HG03196 (cell line): Measurements from ENCODE around the gene ORC6.
"Not testable (repeated sequence)": the region's sequence is repeated elsewhere in the genome, so short reads cannot be mapped to it uniquely, and the experiment has no call there.

ENCODE experiments used
- ATAC-seq: cut with Tn5 transposase; IDR thresholded peaks from one replicate; pipeline ENCODE4 v1.9.1; 2021; ENCODE audit not compliant: unreplicated experiment

The ORC6 gene, protein sequence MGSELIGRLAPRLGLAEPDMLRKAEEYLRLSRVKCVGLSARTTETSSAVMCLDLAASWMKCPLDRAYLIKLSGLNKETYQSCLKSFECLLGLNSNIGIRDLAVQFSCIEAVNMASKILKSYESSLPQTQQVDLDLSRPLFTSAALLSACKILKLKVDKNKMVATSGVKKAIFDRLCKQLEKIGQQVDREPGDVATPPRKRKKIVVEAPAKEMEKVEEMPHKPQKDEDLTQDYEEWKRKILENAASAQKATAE

DNA sequence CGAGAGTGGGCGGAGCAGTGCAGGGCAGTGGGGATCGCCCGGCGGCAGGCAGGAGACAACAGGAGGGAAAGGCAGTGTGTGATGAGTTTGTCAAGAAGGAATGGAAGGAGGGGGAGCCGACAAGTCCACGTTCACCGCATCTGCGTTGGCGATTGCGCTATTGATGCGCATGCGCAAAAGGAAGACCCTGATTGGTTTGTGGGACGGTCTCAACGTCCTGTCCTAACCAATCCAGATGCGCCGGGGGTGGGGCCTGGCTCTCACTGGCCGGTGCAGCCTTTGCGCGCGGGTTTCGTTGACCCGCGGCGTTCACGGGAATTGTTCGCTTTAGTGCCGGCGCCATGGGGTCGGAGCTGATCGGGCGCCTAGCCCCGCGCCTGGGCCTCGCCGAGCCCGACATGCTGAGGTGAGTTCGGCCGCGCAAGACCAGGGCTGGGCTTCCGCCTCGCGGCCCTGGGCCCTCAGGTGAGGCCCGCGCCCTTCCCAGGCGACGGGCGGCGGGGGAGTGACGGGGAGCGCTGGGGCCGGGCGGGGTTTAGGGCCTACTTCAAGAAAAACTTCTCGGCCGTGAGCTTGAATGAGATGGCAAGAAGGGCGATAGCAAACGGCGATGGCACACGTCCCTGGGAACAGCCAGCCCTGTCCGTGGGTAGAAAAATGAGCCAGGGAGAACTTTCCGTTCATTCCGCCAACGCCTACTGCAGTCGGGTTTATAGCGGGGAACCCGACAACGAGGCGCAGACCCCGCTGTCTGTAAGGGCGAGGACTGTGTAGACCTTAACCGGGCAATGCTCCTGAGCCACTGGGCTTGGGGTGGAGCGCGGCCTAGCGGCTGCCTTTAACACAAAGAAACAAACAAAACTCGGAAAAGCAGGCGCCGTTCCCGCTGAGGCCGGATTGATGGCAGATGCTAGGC, at the start of gene ORC6:
ORC6 (plus strand) TSS at position 295 of the 916 bp plus-strand sequence; CDS start at position 342, 47 bp downstream.
- ATAC-seq, result peak; percentile 77

DNA sequence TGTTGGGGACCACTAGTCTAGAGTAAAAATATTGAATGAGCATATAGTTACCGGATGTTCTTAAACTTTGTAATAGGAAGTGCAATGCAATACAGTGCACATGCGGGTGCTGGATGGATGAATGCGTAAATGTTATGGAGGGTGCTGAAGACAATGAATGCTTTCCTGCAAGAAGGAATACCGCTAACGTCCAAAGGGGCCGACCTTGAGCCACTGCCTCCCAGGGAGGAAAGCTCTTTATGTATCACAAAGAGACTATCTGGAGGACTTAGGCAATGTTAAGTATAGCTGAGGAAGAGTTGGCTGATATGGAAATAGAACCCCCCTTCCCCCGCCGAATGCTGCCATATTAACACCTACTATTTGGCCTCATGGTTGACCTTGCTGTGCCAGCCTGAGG, 40.8 kb upstream of the ORC6 start:
- ATAC-seq, result no peak

DNA sequence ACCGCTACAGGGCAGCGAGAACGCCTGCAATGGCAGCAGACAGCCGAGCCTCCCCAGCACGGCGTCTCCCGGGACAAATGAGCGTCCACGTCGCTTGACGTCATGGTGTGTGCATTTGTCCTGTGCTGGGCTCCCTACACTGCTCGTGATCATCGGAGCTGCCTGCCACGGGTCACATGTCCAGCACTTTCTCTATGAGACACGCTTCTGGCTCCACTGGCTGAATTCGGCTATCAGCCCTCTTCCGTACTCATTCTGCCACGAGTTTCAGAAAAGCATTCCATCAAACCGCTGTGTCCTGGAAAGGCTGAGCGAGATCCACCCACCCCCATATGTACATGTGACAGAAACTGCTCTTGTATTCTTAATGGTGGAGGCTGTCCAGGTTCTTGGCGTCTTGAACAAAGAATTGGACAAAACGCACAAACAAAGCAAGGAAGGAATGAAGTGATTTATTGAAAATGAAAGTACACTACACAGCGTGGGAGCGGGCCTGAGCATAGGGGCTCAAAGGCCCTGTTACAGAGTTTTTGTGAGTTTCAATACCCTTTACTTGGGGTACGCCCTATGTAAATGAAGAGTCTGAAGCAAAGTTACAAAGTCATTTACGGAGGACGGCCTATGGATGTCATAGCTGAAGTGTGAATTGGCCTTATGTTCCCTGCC, 39.7 kb upstream of the ORC6 start:
- ATAC-seq, result no peak

DNA sequence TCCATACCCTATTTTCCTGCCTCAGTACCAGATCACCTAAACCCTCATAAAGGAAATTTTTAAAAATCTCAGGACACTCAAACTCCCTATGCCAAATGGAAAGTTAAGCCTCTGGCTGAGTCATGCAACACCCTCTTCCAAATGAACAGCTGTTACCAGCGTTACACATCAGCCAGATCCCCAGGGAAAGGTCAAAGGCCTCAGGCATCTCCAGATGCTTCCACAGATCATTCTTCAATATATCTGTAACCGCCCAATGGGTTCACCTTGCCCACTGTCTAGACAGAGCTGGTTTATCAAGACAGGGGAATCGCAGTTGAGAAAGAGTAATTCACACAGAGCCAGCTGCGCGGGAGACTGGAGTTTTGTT, 39.2 kb upstream of the ORC6 start:
- no peak for ATAC-seq

DNA sequence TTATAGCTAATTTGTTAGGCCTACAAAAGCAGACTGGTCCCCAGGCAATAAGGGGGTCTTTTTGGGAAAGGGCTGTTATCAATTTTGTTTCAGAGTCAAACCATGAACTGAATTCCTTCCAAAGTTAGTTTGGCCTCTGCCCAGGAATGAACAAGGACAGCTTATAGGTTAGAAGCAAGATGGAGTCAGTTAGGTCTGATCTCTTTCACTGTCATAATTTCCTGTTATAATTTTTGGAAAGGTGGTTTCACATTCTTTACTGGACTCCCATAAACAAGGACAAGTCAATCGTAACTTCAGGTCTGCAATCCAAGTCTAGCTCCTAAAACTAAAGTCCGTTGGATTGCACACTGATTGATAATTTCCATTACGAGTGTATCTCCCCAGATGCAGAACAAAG, 38.2 kb upstream of the ORC6 start:
- ATAC-seq, result no peak

DNA sequence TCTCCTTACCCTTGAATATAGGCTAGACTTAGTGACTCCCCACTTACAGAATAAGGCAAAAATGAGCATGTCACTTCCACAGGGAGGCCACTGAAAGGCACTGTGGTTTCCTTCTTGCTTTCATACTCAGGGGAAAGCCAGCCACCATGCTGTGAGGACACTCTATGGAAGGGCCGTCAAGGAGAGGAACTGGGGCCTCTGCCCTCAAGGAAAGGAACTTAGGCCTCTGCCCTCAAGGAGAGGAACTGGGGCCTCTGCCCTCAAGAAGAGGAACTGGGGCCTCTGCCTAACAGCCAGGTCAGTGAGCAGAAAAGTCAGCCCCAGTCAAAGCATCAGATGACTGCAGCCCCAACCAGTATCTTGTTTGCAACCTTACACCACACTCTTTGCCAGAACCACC, 30.5 kb upstream of the ORC6 start:
- peak; percentile 95 for ATAC-seq

DNA sequence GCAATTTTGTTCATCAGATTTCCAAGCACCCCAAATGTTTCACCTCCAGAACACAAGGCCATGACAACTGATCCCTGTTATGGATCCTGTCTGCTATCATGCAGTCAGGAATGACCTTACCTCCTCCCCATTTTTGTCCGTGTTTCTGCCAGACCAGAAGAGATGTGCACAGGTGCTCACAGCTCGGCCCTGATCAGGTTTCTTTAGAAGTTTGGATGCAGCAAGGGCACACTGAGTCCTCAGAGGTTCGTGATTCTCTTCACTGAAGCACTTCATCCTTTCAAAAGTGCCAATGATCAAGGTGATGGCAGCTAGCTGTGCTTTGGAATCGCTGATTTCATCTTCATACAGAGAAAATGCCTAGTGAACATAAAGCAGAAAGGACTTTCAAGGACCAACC, 27.3 kb upstream of the ORC6 start:
- ATAC-seq, result no peak

DNA sequence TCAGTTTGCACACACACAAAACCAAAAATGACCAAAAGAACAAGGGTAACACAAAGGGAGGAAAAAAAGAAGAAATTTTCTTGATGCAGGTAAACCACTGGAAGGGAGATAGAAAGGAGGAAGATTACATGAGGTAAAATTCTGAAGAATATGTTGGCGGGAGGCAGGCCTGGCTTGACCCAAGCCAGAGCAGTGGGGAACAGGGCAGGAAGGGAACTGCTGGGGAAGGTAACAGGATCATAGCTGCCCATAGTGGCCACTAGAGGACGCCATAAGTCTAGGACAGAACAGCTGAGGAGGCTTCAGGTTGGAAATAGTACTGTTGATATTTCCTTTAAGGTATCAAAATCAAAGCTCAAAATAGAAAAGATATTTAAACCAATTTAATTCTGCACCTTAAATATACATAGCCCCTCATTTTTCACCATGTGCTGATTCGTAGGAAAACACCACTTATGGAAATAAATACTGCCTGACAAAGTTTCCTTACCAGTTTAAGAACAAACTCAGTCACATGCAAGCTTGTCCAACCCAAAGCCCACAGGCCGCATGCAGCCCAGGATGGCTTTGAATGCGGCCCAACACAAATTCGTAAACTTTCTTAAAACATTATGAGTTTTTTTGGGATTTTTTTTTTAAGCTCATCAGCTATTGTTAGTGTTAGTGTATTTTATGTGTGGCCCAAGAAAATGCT, 16.0 kb upstream of the ORC6 start:
- ATAC-seq, result peak; percentile 89

DNA sequence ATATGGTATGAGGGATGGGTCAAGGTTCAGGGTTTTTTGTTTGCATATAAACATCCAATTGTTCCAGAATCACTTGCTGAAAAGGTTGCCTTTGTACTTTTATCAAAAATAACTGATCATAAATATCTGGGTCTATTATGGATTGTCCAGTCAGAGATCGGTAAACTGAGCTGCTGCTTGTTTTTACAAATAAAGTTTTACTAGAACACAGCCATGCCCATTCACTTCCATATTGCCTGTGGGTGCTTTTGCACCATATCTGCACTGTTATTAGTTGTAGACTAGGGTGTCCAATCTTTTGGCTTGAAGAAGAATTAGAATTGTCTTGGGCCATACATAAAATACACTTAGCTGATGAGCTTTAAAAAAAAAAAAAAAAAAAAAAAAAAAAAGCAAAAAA, 11.5 kb upstream of the ORC6 start:
- not testable (repeated sequence) for ATAC-seq

DNA sequence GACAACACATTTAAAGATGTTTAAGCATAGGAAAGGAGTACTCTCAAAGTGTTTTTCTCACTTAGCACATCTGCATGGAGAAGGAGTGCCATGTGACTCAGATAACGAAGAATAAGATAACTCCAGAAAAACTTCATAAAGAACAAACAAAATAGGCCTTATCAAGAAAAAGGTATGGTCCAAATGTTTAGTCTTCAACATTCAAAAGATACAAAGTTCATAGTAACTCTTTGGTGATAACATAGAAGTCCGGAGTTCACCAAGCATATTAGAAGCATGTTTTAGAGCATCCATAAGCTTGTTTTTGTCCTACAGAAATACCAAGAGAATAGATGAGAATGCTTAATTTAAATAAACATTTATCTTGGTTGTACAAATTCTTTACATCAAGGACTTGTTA, 7.6 kb upstream of the ORC6 start:
- ATAC-seq, result not testable (repeated sequence)

DNA sequence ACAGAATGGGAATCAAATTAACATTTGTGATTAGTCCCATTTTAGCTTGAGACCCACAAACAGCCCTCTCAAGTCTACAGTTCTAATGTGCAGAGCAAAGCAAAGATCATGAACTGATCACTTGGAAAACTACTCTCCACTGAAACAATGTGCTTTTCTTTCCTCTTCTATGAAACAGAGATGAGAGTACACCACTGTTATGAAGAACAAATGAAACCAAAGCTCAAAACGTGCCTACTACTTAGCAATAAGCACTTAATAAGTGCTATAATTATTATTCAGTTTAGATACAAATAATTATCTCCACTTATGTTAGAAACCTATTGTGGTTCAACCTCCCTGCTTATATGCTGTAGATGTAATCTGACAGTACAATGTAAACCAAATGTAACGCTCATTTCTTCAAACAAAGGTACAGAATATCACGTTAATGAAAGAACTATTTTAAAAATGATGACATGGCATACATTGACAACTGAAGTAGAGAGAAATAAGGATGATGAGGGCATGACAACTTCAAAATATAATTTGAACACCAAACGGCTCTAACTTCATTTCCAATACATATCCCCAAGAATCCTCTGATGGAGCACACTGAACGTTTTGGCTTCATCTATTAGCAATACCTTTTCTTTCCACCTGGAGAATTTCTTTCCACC, 2.5 kb upstream of the ORC6 start:
- ATAC-seq, result no peak

DNA sequence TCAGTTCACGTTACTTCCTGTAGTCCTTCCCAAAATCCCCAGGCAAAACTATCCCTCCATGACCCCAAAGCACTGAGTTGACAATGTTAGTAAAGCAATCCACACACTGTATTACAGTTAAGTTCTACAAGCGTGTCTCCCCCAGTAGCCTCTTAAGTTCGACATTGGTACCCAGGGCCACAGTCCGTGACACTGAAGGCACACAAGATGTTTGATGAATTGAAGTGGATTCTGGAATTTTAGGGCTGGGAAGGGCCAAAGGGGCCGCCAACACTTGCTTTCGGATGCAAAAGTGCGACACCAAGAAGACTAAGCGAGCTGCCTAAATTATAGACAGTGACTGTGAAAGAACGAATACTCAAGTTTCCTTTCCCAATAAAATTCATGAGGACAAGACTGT, 2.0 kb upstream of the ORC6 start:
- no peak for ATAC-seq

DNA sequence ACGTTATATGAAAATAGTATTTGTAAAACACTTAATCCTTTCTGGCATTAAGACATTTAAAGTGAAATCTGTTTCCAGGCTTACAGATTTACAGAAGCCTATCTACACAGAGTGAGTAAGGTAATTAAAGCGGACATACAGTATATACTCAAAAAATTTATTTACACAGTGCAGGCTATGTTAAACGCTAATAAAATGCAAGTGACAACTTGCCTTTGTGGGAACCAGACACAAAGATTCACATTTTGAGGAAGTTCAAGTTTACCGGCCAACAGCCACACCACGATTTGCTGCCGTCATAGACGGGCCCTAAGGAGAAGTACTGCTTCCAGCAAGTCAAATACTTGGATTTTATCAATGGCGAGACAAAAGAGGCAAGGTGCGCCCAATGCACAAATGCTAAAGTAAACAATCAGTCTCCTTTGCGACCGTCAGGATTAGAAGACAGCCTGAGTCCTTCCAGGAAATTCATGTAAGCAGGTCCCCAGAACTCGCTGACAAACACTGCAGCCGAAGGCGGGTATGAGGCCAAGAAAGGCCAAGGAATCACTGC, 1.3 kb upstream of the ORC6 start:
- ATAC-seq, result no peak

DNA sequence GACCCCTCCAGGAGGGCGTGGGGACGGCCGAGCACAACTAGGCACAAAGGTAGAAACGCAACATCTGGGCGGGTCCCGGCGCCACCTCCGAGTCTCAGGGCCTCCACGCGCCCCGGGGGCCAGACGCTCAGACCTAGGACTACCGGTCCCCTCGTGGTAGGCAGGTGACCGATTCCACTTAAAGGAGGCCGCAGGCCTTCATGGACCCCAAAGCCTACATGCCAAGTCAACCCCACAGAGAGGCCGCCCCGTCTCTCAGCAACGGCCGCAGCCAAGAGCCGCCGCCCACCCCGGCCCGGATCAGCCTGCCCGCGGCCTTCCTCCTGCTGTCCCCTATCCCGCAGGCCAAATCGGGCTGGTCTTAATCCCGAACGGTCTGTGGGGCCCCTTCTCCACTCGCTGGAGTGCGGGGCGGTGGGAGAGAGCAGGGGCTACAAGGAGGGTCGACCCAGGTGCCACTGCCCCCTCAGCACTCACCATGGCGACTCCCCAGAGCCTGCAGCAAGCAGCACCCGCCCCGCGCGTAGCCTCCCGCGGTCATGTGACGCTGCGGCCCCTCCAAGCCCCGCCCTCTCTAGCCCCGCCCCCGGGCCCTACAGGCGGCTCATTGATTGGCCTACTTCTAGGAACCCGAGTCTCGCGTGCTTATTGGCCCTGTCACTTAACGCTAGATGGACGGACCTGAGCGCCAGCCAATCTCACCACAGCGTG, 650 bp upstream of the ORC6 start, which contains the start of gene VPS35:
VPS35 (minus strand) TSS at position 525 of the 711 bp plus-strand sequence; CDS start at position 480, 45 bp downstream.
- ATAC-seq, result peak; percentile 85

DNA sequence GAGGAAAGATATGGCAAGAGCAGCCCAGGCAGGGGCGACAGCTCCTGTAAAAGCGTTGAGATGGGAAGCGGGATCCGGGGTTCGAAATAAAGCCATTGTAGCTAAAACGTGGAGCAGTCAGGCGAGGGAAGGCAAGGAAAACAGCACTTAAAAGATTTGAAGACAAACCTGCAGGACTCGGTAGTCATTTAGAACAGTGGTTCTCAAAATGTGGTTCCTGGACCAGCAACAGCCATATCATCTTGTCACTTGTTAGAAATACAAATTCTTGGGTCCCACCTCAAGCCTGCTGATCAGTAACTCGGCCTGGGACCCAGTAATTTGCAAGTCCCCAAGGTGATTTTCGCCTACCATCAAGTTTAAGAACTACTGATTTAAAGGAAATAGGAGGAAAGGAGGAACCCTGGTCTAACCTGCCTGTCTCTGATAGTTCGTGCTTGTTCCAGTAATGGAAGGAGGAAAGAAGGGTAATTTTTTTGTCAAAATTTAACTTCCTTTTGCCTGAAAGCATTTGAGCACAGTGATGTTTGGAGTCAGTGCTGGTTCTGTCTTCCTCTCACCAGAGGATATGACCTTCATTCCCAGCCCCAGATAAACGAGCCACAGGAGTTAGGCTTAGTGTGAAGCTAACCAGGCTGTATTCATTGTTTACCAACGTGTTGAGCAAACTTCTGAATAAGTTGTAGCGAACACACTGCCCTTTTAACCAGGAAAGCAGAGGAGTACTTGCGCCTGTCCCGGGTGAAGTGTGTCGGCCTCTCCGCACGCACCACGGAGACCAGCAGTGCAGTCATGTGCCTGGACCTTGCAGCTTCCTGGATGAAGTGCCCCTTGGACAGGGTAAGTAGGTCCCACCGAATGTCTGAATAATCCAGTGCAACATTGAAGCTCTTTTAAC, 1.1 kb downstream of the ORC6 start:
- no peak for ATAC-seq

DNA sequence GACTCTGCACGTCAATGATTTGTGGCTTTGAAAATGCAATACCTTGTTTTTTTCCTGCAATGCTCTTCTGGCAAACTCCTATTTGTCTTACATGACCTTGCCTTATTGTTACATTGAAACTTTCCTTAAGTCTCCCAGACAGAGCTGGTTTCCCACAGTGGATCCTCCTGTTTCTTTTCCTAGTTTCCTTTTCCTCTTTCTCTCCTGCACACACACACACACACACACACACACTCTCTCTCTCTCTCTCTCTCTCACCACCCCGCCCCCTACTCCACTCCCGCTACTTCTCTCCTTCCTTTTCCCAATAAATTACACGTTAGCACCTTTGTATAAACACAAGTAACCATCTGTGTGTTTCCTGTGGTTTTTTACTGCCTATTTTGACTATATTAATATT, 2.3 kb downstream of the ORC6 start:
- no peak for ATAC-seq

DNA sequence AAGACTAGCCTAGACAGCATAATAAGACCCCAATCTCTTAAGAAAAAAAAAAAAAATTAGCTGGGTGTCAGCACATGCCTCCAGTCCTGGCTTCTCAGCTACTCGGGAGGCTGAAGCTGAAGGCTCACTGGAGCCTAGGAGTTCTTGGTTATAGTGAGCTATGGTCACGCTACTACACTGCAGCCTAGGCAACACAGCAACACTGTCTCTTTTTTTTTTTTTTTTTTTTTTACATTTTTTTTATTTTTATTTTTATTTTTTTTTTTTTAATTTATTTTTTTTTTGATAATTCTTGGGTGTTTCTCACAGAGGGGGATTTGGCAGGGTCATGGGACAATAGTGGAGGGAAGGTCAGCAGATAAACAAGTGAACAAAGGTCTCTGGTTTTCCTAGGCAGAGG, 4.1 kb downstream of the ORC6 start:
- ATAC-seq, result no peak

DNA sequence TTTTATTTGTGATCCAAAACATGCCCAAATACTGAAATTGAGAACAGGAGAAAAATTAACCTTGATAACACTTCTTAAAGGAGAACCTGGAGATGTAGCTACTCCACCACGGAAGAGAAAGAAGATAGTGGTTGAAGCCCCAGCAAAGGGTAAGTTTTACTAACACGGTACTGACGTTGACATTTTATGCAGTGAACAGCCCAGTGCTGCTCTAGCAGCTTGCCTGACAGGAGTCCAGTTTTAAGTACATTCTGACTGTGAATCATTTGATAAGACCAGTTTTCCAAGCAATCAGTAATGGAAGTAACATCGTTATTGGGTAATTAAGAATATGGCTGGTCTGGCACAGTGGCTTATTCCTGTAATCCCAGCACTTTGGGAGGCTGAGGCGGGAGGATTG, 6.5 kb downstream of the ORC6 start:
- ATAC-seq, result no peak

DNA sequence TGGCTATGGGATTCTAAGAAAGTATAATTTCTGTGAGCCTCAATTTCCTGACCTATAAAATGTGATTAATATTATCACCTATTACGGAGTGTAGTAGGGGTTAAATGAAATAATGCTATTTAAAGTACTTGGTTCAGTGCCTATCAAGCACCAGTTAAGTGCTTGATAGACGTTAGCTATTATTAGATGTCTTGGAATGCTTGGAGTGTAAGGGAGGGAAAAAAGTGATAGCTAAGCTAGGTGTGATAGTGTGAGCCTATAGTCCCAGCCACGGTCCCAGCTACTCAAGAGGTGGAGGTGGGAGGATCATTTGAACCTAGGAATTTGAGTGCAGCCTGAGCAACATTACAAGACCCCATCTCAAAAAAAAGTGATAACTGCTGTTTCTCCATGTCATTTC, 7.5 kb downstream of the ORC6 start:
- no peak for ATAC-seq
